ENCODE data around the gene RPS27. TPM values are rescaled to one million over a fixed set of nuclear protein-coding genes. Genes with fewer than 3 reads are reported as not detected.

The RPS27 gene
- total RNA-seq, 1 experiment from 2014 or later = 6,275 TPM

Small RNA genes within 50 kb of the gene (small RNA-seq; reads per million reads assigned to genes)
- gene MIR6737 = 0 to 0.06 reads per million in 2 experiments
- gene RNU6-179P = 0 reads per million in 2 experiments

Other genes with a start within 250 kb of the RPS27 start
- gene SLC27A3, start 215.4 kb upstream of the RPS27 start, total RNA-seq (2014; rRNA removed; shearing (Covaris generic)) = 0.69 and 1.2 TPM in 2 replicates
- 8.8 TPM in 2 replicates for gene GATAD2B, start 67.8 kb upstream of the RPS27 start, total RNA-seq (2014; rRNA removed; shearing (Covaris generic))
- gene DENND4B, start 44.0 kb upstream of the RPS27 start, total RNA-seq (2014; rRNA removed; shearing (Covaris generic)) = 18.8 and 26.2 TPM in 2 replicates
- gene CRTC2, start 32.1 kb upstream of the RPS27 start, total RNA-seq (2014; rRNA removed; shearing (Covaris generic)) = 17.0 and 18.2 TPM in 2 replicates
- 123 and 133 TPM in 2 replicates for gene SLC39A1, start 27.2 kb upstream of the RPS27 start, total RNA-seq (2014; rRNA removed; shearing (Covaris generic))
- gene CREB3L4, start 22.9 kb upstream of the RPS27 start, total RNA-seq (2014; rRNA removed; shearing (Covaris generic)) = 12.6 and 16.1 TPM in 2 replicates
- gene JTB, start 13.1 kb upstream of the RPS27 start, total RNA-seq (2014; rRNA removed; shearing (Covaris generic)) = 357 and 419 TPM in 2 replicates
- gene RAB13, start 4.4 kb upstream of the RPS27 start, total RNA-seq (2014; rRNA removed; shearing (Covaris generic)) = 34.8 and 34.9 TPM in 2 replicates
- 0.02 TPM in 1 of 2 replicates, not detected in the other for gene NUP210L, start 164.3 kb downstream of the RPS27 start, total RNA-seq (2014; rRNA removed; shearing (Covaris generic))
- 476 and 501 TPM in 2 replicates for gene TPM3, start 201.3 kb downstream of the RPS27 start, total RNA-seq (2014; rRNA removed; shearing (Covaris generic))
- not detected in 2 replicates for gene CFAP141, start 215.6 kb downstream of the RPS27 start, total RNA-seq (2014; rRNA removed; shearing (Covaris generic))
- gene UBAP2L, start 230.2 kb downstream of the RPS27 start, total RNA-seq (2014; rRNA removed; shearing (Covaris generic)) = 80.7 and 95.5 TPM in 2 replicates

All from NCI-H460 (cell line).